Measurements from ENCODE around the gene BCAT1.
"Not testable (repeated sequence)": the region's sequence is repeated elsewhere in the genome, so short reads cannot be mapped to it uniquely, and the experiment has no call there.

Gene BCAT1

GRCh38 chr12:24955853-24956252 lies 7.0 kb upstream of the BCAT1 start:
- DNase-seq, result no peak

- peak; percentile 31 for DNase-seq
Measured at GRCh38 chr12:24955389-24955788, 6.5 kb upstream of the BCAT1 start.

GRCh38 chr12:24954261-24954660 lies 5.4 kb upstream of the BCAT1 start:
- DNase-seq, result no peak

GRCh38 chr12:24952389-24952788 lies 3.5 kb upstream of the BCAT1 start:
- no peak for DNase-seq

- DNase-seq, result no peak
Measured at GRCh38 chr12:24950231-24950834, 1.4 kb upstream of the BCAT1 start.

GRCh38 chr12:24948420-24948756 lies 513 bp downstream of the BCAT1 start:
- DNase-seq, result peak; percentile 55

- no peak for DNase-seq
Measured at GRCh38 chr12:24947541-24948419, 1.1 kb downstream of the BCAT1 start.

GRCh38 chr12:24945845-24946244 lies 3.1 kb downstream of the BCAT1 start:
- DNase-seq, result no peak

- DNase-seq, result no peak
Measured at GRCh38 chr12:24945039-24945438, 3.9 kb downstream of the BCAT1 start.

- DNase-seq, result no peak
Measured at GRCh38 chr12:24944601-24944975, 4.3 kb downstream of the BCAT1 start.

GRCh38 chr12:24943947-24944600 lies 4.8 kb downstream of the BCAT1 start:
- no peak for DNase-seq

- DNase-seq, result no peak
Measured at GRCh38 chr12:24940157-24940556, 8.7 kb downstream of the BCAT1 start.

GRCh38 chr12:24939551-24939950 lies 9.3 kb downstream of the BCAT1 start:
- not testable (repeated sequence) for DNase-seq

GRCh38 chr12:24938341-24938740 lies 10.6 kb downstream of the BCAT1 start:
- no peak for DNase-seq

GRCh38 chr12:24937553-24938244 lies 11.2 kb downstream of the BCAT1 start:
- DNase-seq, result no peak

- no peak for DNase-seq
Measured at GRCh38 chr12:24933694-24934407, 15.1 kb downstream of the BCAT1 start.

GRCh38 chr12:24931666-24932405 lies 17.1 kb downstream of the BCAT1 start:
- no peak for DNase-seq

GRCh38 chr12:24929953-24930352 lies 18.9 kb downstream of the BCAT1 start:
- no peak for DNase-seq

GRCh38 chr12:24928533-24929306 lies 20.2 kb downstream of the BCAT1 start:
- not testable (repeated sequence) for DNase-seq

- no peak for DNase-seq
Measured at GRCh38 chr12:24928131-24928530, 20.8 kb downstream of the BCAT1 start.

- not testable (repeated sequence) for DNase-seq
Measured at GRCh38 chr12:24926080-24926479, 22.8 kb downstream of the BCAT1 start.
